Lung microvascular endothelial cell (primary cell): ENCODE measurements around the gene SPATA4. TPM values are rescaled to one million over a fixed set of nuclear protein-coding genes. Genes with fewer than 3 reads are reported as not detected.

ENCODE experiments used
- DNase-seq, 2 donors: peaks; one replicate each; pipeline versions ENCODE4 v3.0.0 to v3.0.0-alpha.2; 2010; ENCODE audit warnings: low read depth in 2 of 2
- total RNA-seq: library from RNA; depleted of rRNA; stranded (reverse); fragments of >200 nt; gene quantifications from 2 replicates; pipeline ENCODE4 v1.2.1, GENCODE V29; 2014

Gene SPATA4
- total RNA-seq, 1 donor from 2014 or later, result not detected

GRCh38 chr4:176189891-176190795 lies 5.2 kb downstream of the SPATA4 start:
- DNase-seq, result no peak

- DNase-seq, result no peak
These were observed 6.7 kb downstream of the SPATA4 start for GRCh38 chr4:176188654-176189053.

GRCh38 chr4:176187624-176188023 lies 7.8 kb downstream of the SPATA4 start:
- no peak for DNase-seq

- no peak for DNase-seq
These were observed 8.6 kb downstream of the SPATA4 start for GRCh38 chr4:176186671-176187395.

GRCh38 chr4:176186067-176186466 lies 9.3 kb downstream of the SPATA4 start:
- DNase-seq, result no peak

GRCh38 chr4:176185051-176185450 lies 10.3 kb downstream of the SPATA4 start:
- no peak for DNase-seq

GRCh38 chr4:176163041-176163440 lies 32.3 kb downstream of the SPATA4 start:
- DNase-seq, result no peak

GRCh38 chr4:176156656-176157055 lies 38.7 kb downstream of the SPATA4 start:
- DNase-seq, result no peak

- no peak for DNase-seq
These were observed 42.3 kb downstream of the SPATA4 start for GRCh38 chr4:176153124-176153523.

- DNase-seq, result no peak
These were observed 44.7 kb downstream of the SPATA4 start for GRCh38 chr4:176150704-176151103.

- DNase-seq, result peak; percentile 13 to 60
These were observed 45.1 kb downstream of the SPATA4 start for GRCh38 chr4:176150356-176150682.

GRCh38 chr4:176149680-176150355 lies 45.6 kb downstream of the SPATA4 start:
- DNase-seq, result no peak

GRCh38 chr4:176142253-176142652 lies 53.1 kb downstream of the SPATA4 start:
- DNase-seq, result no peak

- DNase-seq, result no peak
These were observed 55.9 kb downstream of the SPATA4 start for GRCh38 chr4:176139518-176139917.

- no peak for DNase-seq
These were observed 57.8 kb downstream of the SPATA4 start for GRCh38 chr4:176137631-176138030.

- DNase-seq, result no peak
These were observed 60.7 kb downstream of the SPATA4 start for GRCh38 chr4:176134670-176135069.

Other genes starting within 250 kb of the SPATA4 start
- under 0.01 and 0.22 TPM in 2 replicates for gene WDR17, start 129.7 kb downstream of the SPATA4 start, total RNA-seq
- gene ASB5, start 73.6 kb upstream of the SPATA4 start, total RNA-seq, result not detected in 2 replicates
- 94.6 and 120 TPM in 2 replicates for gene SPCS3, start 124.4 kb upstream of the SPATA4 start, total RNA-seq